CD8-positive, alpha-beta memory T cell (primary cell): Measurements from ENCODE around the gene DPYSL5. TPM values are rescaled to one million over a fixed set of nuclear protein-coding genes. Genes with fewer than 3 reads are reported as not detected.
A peak's percentile ranks its signal among the peaks of the same experiment; 100 is the strongest.

Experiments
- CTCF ChIA-PET: fragments of 350-600 bp; sonication (Branson Sonifier 250); formaldehyde crosslinking; loops from one replicate; lab custom pipeline; 2021; ENCODE audit warnings: antibody characterized with exemption; lab: Charles Lee
- POLR2A ChIA-PET: fragments of 350-600 bp; sonication (Branson Sonifier 250); formaldehyde crosslinking; loops from one replicate; lab custom pipeline; 2021; ENCODE audit warnings: antibody characterized with exemption; lab: Charles Lee
- DNase-seq, 5 donors: peaks; one replicate each; pipeline versions ENCODE4 v3.0.0 to v3.0.0-alpha.2; 2020 to 2022; ENCODE audit warnings: mixed read lengths in 1 of 5
- H3K27ac ChIP-seq: one replicate; pipeline ENCODE4 v1.7.0; 2013; ENCODE audit warnings: low read depth, mild to moderate bottlenecking, low read length, moderate library complexity
- H3K27me3 ChIP-seq: 2 replicates; pipeline ENCODE4 v1.7.0; 2013; ENCODE audit warnings: low read length, mild to moderate bottlenecking; ENCODE audit not compliant: insufficient read depth, poor library complexity, severe bottlenecking
- H3K36me3 ChIP-seq: 2 replicates; pipeline ENCODE4 v1.7.0; 2013; ENCODE audit warnings: mild to moderate bottlenecking, low read length, moderate library complexity; ENCODE audit not compliant: insufficient read depth
- H3K4me1 ChIP-seq: 2 replicates; pipeline ENCODE4 v1.7.0; 2013; ENCODE audit warnings: mild to moderate bottlenecking, low read length, moderate library complexity; ENCODE audit not compliant: insufficient read depth
- H3K4me3 ChIP-seq: 2 replicates; pipeline ENCODE4 v1.7.0; 2013; ENCODE audit warnings: mild to moderate bottlenecking, low read length
- H3K9me3 ChIP-seq: 2 replicates; pipeline ENCODE4 v1.7.0; 2013; ENCODE audit warnings: mild to moderate bottlenecking, low read length
- H3K27ac Mint-ChIP-seq, 8 donors: one replicate each; pipeline ENCODE4 v1.8.0; 2020 to 2021; ENCODE audit warnings: mixed read lengths in 8 of 8, mild to moderate bottlenecking in 6 of 8, inconsistent platforms in 3 of 8, moderate library complexity in 3 of 8
- H3K27me3 Mint-ChIP-seq, 2 donors: one replicate each; pipeline ENCODE4 v1.8.0; 2020 to 2021; ENCODE audit warnings: mixed read lengths in 2 of 2, mild to moderate bottlenecking in 1 of 2, moderate library complexity in 1 of 2
- H3K36me3 Mint-ChIP-seq, 3 donors: one replicate each; pipeline ENCODE4 v1.8.0; 2020 to 2021; ENCODE audit warnings: mixed read lengths in 3 of 3, inconsistent platforms in 1 of 3, mild to moderate bottlenecking in 1 of 3
- H3K4me1 Mint-ChIP-seq, 3 donors: one replicate each; pipeline ENCODE4 v1.8.0; 2020 to 2021; ENCODE audit warnings: mixed read lengths in 3 of 3, inconsistent platforms in 1 of 3, mild to moderate bottlenecking in 1 of 3
- H3K4me3 Mint-ChIP-seq, 7 donors: one replicate each; pipeline ENCODE4 v1.8.0; 2020 to 2021; ENCODE audit warnings: mixed read lengths in 7 of 7, mild to moderate bottlenecking in 6 of 7, moderate library complexity in 4 of 7, inconsistent platforms in 2 of 7
- H3K9me3 Mint-ChIP-seq, 5 donors: one replicate each; pipeline ENCODE4 v1.8.0; 2020 to 2022; ENCODE audit warnings: mixed read lengths in 5 of 5, mild to moderate bottlenecking in 3 of 5, moderate library complexity in 2 of 5, inconsistent platforms in 1 of 5
- polyA plus RNA-seq: library from polyadenylated mRNA; unstranded; fragments of 300-500 nt; fragmentation: Illumina TruSeq; gene quantifications from one replicate; pipeline ENCODE4 v1.2.3, GENCODE V29; 2021
- total RNA-seq, 2 experiments: library from RNA; stranded (reverse); gene quantifications; one replicate each; pipeline ENCODE4 v1.2.3, GENCODE V29; 2021

The DPYSL5 gene
- total and polyA plus RNA-seq, 3 experiments from 2014 or later: not detected

- H3K27me3 ChIP-seq: peaks cover 7% of the 10 kb centered on the region
- no peaks in the 10 kb centered on the region for H3K4me1 Mint-ChIP-seq
- no peak overlapping the region for H3K4me3 Mint-ChIP-seq
- ChIA-PET POLR2A (no interaction called here), CTCF (no interaction called here)
- H3K27ac Mint-ChIP-seq: no peak overlapping the region
- H3K9me3 Mint-ChIP-seq: peaks cover 0 to 3% (median 0%) of the 10 kb centered on the region in 5 donors
- no peaks in the 10 kb centered on the region for H3K9me3 ChIP-seq
- H3K27ac ChIP-seq: no peak overlapping the region
- no peak overlapping the region for H3K4me3 ChIP-seq
- H3K27me3 Mint-ChIP-seq: peaks cover 8 to 37% of the 10 kb centered on the region in 2 donors
- H3K36me3 ChIP-seq: no peaks in the 10 kb centered on the region
- no peaks in the 10 kb centered on the region for H3K36me3 Mint-ChIP-seq
- DNase-seq: no peak
- H3K4me1 ChIP-seq: no peaks in the 10 kb centered on the region
These were observed 66.2 kb downstream of the DPYSL5 start for GRCh38 chr2:26913999-26914658.

- no peaks in the 10 kb centered on the region for H3K9me3 ChIP-seq
- H3K27ac Mint-ChIP-seq: no peak overlapping the region
- peaks cover 0 to 3% (median 0%) of the 10 kb centered on the region in 5 donors for H3K9me3 Mint-ChIP-seq
- POLR2A ChIA-PET: no interaction called here
- peaks cover 8 to 33% of the 10 kb centered on the region in 2 donors for H3K27me3 Mint-ChIP-seq
- CTCF ChIA-PET: no interaction called here
- no peaks in the 10 kb centered on the region for H3K4me1 ChIP-seq
- no peaks in the 10 kb centered on the region for H3K4me1 Mint-ChIP-seq
- H3K36me3 Mint-ChIP-seq: no peaks in the 10 kb centered on the region
- peaks cover 7% of the 10 kb centered on the region for H3K27me3 ChIP-seq
- H3K4me3 Mint-ChIP-seq: no peak overlapping the region
- no peaks in the 10 kb centered on the region for H3K36me3 ChIP-seq
- no peak overlapping the region for H3K27ac ChIP-seq
- no peak overlapping the region for H3K4me3 ChIP-seq
- no peak for DNase-seq
These were observed 66.9 kb downstream of the DPYSL5 start for GRCh38 chr2:26914659-26915310.

- Mint-ChIP-seq H3K36me3 (no peaks in the 10 kb centered on the region), H3K27me3 (peaks cover 8 to 28% of the 10 kb centered on the region in 2 donors), H3K27ac (no peak overlapping the region), H3K4me3 (no peak overlapping the region), H3K4me1 (no peaks in the 10 kb centered on the region), H3K9me3 (peaks cover 0 to 3% (median 0%) of the 10 kb centered on the region in 5 donors)
- H3K36me3 ChIP-seq: no peaks in the 10 kb centered on the region
- POLR2A ChIA-PET: no interaction called here
- H3K27me3 ChIP-seq: peaks cover 7% of the 10 kb centered on the region
- H3K4me1 ChIP-seq: no peaks in the 10 kb centered on the region
- DNase-seq: no peak
- no peak overlapping the region for H3K4me3 ChIP-seq
- H3K27ac ChIP-seq: no peak overlapping the region
- no peaks in the 10 kb centered on the region for H3K9me3 ChIP-seq
- CTCF ChIA-PET: no interaction called here
These were observed 67.4 kb downstream of the DPYSL5 start for GRCh38 chr2:26915316-26915715.

- Mint-ChIP-seq H3K9me3 (no peaks in the 10 kb centered on the region), H3K36me3 (no peaks in the 10 kb centered on the region), H3K27ac (no peak overlapping the region), H3K4me3 (no peak overlapping the region), H3K27me3 (peaks cover 8 to 21% of the 10 kb centered on the region in 2 donors), H3K4me1 (no peaks in the 10 kb centered on the region)
- H3K27ac ChIP-seq: no peak overlapping the region
- DNase-seq: no peak
- H3K9me3 ChIP-seq: no peaks in the 10 kb centered on the region
- no peaks in the 10 kb centered on the region for H3K4me1 ChIP-seq
- H3K27me3 ChIP-seq: peaks cover 7% of the 10 kb centered on the region
- no peak overlapping the region for H3K4me3 ChIP-seq
- POLR2A ChIA-PET: no interaction called here
- H3K36me3 ChIP-seq: no peaks in the 10 kb centered on the region
- CTCF ChIA-PET: no interaction called here
These were observed 68.3 kb downstream of the DPYSL5 start for GRCh38 chr2:26916128-26916692.

GRCh38 chr2:26917135-26917836 lies 69.4 kb downstream of the DPYSL5 start:
- Mint-ChIP-seq H3K4me1 (no peaks in the 10 kb centered on the region), H3K9me3 (no peaks in the 10 kb centered on the region), H3K27ac (no peak overlapping the region), H3K27me3 (peaks cover 12 to 30% of the 10 kb centered on the region in 2 donors), H3K4me3 (no peak overlapping the region), H3K36me3 (no peaks in the 10 kb centered on the region)
- ChIA-PET POLR2A (no interaction called here), CTCF (no interaction called here)
- no peaks in the 10 kb centered on the region for H3K36me3 ChIP-seq
- no peak for DNase-seq
- no peak overlapping the region for H3K27ac ChIP-seq
- H3K9me3 ChIP-seq: no peaks in the 10 kb centered on the region
- H3K4me3 ChIP-seq: no peak overlapping the region
- no peaks in the 10 kb centered on the region for H3K4me1 ChIP-seq
- peaks cover 7% of the 10 kb centered on the region for H3K27me3 ChIP-seq

- Histone ChIP-seq H3K4me3 (no peak overlapping the region), H3K4me1 (no peaks in the 10 kb centered on the region), H3K27me3 (no peaks in the 10 kb centered on the region), H3K36me3 (no peaks in the 10 kb centered on the region), H3K9me3 (no peaks in the 10 kb centered on the region), H3K27ac (no peak overlapping the region)
- H3K4me1 Mint-ChIP-seq: peaks cover 0 to 6% (median 5%) of the 10 kb centered on the region in 3 donors
- ChIA-PET POLR2A (no interaction called here), CTCF (no interaction called here)
- H3K27ac Mint-ChIP-seq: no peak overlapping the region
- no peaks in the 10 kb centered on the region for H3K36me3 Mint-ChIP-seq
- H3K4me3 Mint-ChIP-seq: no peak overlapping the region
- peaks cover 12 to 33% of the 10 kb centered on the region in 2 donors for H3K27me3 Mint-ChIP-seq
- DNase-seq: no peak
- no peaks in the 10 kb centered on the region for H3K9me3 Mint-ChIP-seq
These were observed 73.4 kb downstream of the DPYSL5 start for GRCh38 chr2:26921323-26921722.

- no peaks in the 10 kb centered on the region for H3K27me3 ChIP-seq
- Mint-ChIP-seq H3K27me3 (peaks cover 12 to 33% of the 10 kb centered on the region in 2 donors), H3K27ac (peak overlapping the region in 1 of 8 donors; percentile 25), H3K36me3 (no peaks in the 10 kb centered on the region), H3K4me3 (no peak overlapping the region), H3K4me1 (peaks cover 0 to 6% (median 5%) of the 10 kb centered on the region in 3 donors), H3K9me3 (no peaks in the 10 kb centered on the region)
- no peak overlapping the region for H3K27ac ChIP-seq
- DNase-seq: peak in 2 of 5 donors; percentile 15 to 28
- no peaks in the 10 kb centered on the region for H3K36me3 ChIP-seq
- H3K9me3 ChIP-seq: no peaks in the 10 kb centered on the region
- ChIA-PET CTCF (interaction anchor here (0.6 to 1.5 kb wide), 6 partner anchors 11 to 78 kb away, joined by 3 to 9 read pairs (median 3); partner anchors contain the start of gene DPYSL5), POLR2A (no interaction called here)
- H3K4me3 ChIP-seq: no peak overlapping the region
- no peaks in the 10 kb centered on the region for H3K4me1 ChIP-seq
These were observed 74.7 kb downstream of the DPYSL5 start for GRCh38 chr2:26922405-26923188.
